Measurements from ENCODE around the gene DLD. TPM values are rescaled to one million over a fixed set of nuclear protein-coding genes. Genes with fewer than 3 reads are reported as not detected.
"Not testable (repeated sequence)": the region's sequence is repeated elsewhere in the genome, so short reads cannot be mapped to it uniquely, and the experiment has no call there.

The DLD gene
- total RNA-seq, 1 experiment from 2014 or later = 88.8 TPM

DNA sequence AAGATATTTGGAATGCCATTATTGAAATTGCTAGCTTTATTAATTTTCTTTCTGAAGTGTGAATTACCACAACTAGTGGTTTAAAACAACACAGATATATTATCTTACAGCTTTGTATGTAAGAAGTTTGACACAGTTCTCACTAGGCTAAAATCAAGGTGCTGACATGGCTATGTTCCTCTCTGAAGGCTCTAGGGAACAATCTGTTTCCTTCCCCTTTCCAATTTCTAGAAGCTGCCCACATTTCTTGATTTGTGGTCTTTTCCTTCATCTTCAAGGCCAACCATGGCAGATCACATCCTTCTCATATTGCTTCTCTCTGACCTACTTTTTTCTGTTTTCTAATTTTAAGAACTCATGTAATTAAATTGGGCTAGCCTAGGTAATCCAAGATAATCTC lies 44.7 kb upstream of the DLD start:
- in situ Hi-C loops (cut with HindIII; ENCODE audit: low pct_unique_long_range_greater_than_20kb, low sequenced_read_pairs) = no loop called here
- POLR2A ChIA-PET = interaction anchor here (0.5 kb wide), 1 partner anchor 32 kb away, joined by 6 read pairs; no protein-coding TSS in a partner anchor
- H3K27ac ChIP-seq (ENCODE audit: low read length) = no peak overlapping the region
- BruUV-seq (replicated peaks) = no TSS peak
- intact Hi-C loops (cut with micrococcal nuclease; ENCODE audit: unreplicated experiment) = no loop called here
- no peaks in the 10 kb centered on the region for H3K27me3 ChIP-seq (ENCODE audit: control insufficient read depth, insufficient read depth, low read length)
- no peak for TF ChIP-seq POLR2AphosphoS5 (IDR thresholded peaks at IDR 0.05; ENCODE audit: low read depth, low read length)
- no peak for TF ChIP-seq TCF7L2 (IDR thresholded peaks at IDR 0.05; ENCODE audit: low read depth, low read length)
- TF ChIP-seq, protein P1, sequence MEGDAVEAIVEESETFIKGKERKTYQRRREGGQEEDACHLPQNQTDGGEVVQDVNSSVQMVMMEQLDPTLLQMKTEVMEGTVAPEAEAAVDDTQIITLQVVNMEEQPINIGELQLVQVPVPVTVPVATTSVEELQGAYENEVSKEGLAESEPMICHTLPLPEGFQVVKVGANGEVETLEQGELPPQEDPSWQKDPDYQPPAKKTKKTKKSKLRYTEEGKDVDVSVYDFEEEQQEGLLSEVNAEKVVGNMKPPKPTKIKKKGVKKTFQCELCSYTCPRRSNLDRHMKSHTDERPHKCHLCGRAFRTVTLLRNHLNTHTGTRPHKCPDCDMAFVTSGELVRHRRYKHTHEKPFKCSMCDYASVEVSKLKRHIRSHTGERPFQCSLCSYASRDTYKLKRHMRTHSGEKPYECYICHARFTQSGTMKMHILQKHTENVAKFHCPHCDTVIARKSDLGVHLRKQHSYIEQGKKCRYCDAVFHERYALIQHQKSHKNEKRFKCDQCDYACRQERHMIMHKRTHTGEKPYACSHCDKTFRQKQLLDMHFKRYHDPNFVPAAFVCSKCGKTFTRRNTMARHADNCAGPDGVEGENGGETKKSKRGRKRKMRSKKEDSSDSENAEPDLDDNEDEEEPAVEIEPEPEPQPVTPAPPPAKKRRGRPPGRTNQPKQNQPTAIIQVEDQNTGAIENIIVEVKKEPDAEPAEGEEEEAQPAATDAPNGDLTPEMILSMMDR (IDR thresholded peaks at IDR 0.05) = no peak
- TF ChIP-seq, protein P2, sequence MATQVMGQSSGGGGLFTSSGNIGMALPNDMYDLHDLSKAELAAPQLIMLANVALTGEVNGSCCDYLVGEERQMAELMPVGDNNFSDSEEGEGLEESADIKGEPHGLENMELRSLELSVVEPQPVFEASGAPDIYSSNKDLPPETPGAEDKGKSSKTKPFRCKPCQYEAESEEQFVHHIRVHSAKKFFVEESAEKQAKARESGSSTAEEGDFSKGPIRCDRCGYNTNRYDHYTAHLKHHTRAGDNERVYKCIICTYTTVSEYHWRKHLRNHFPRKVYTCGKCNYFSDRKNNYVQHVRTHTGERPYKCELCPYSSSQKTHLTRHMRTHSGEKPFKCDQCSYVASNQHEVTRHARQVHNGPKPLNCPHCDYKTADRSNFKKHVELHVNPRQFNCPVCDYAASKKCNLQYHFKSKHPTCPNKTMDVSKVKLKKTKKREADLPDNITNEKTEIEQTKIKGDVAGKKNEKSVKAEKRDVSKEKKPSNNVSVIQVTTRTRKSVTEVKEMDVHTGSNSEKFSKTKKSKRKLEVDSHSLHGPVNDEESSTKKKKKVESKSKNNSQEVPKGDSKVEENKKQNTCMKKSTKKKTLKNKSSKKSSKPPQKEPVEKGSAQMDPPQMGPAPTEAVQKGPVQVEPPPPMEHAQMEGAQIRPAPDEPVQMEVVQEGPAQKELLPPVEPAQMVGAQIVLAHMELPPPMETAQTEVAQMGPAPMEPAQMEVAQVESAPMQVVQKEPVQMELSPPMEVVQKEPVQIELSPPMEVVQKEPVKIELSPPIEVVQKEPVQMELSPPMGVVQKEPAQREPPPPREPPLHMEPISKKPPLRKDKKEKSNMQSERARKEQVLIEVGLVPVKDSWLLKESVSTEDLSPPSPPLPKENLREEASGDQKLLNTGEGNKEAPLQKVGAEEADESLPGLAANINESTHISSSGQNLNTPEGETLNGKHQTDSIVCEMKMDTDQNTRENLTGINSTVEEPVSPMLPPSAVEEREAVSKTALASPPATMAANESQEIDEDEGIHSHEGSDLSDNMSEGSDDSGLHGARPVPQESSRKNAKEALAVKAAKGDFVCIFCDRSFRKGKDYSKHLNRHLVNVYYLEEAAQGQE (IDR thresholded peaks at IDR 0.05; ENCODE audit: insufficient read depth in 1 of 2, low read depth in 2 of 2, low read length in 1 of 2) = no peak
- no peak for TF ChIP-seq SIN3A (IDR thresholded peaks at IDR 0.05; ENCODE audit: borderline replicate concordance, insufficient read depth, low read depth, low read length)
- H3K4me1 ChIP-seq (ENCODE audit: control insufficient read depth, insufficient read depth, low read length) = no peaks in the 10 kb centered on the region
- CTCF ChIA-PET = no interaction called here
- no peak for ATAC-seq
- no peaks in the 10 kb centered on the region for H3K9me3 ChIP-seq (ENCODE audit: control insufficient read depth, insufficient read depth, low read depth, low read length)
- no peaks in the 10 kb centered on the region for H3K36me3 ChIP-seq (ENCODE audit: control insufficient read depth, insufficient read depth, low read length)
- no peak overlapping the region for H3K4me3 ChIP-seq (ENCODE audit: low read depth in 2 of 2, low read length in 2 of 2)
- no peak for DNase-seq (ENCODE audit: low read depth, low spot score)

DNA sequence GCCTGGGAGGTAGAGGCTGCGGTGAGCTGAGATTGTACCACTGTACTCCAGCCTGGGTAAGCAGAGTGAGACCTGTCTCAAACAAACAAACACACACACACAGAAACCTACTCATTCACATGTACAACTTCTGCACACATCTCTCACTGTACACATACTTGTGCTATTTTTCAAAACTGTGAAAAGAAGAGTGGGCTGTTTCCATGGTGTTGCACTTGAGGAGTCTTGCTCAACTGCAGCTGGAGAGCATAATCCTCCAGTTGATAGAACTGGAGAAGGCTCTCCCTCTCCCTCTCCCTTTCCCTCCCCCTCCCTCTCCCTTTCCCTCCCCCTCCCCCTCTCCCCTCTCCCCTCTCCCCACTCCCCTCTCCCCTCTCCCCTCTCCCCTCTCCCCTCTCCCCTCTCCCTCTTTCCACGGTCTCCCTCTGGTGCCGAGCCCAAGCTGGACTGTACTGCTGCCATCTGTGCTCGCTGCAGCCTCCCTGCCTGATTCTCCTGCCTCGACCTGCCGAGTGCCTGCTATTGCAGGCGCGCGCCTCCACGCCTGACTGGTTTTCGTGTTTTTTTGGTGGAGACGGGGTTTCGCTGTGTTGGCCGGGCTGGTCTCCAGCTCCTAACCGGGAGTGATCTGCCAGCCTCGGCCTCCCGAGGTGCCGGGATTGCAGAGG lies 43.7 kb upstream of the DLD start:
- ChIA-PET CTCF (no interaction called here), POLR2A (no interaction called here)
- DNase-seq (ENCODE audit: low read depth, low spot score) (no peak), ATAC-seq (no peak)
- TF ChIP-seq SIN3A (IDR thresholded peaks at IDR 0.05; ENCODE audit: borderline replicate concordance, insufficient read depth, low read depth, low read length) (no peak), TCF7L2 (IDR thresholded peaks at IDR 0.05; ENCODE audit: low read depth, low read length) (no peak), POLR2AphosphoS5 (IDR thresholded peaks at IDR 0.05; ENCODE audit: low read depth, low read length) (no peak)
- TF ChIP-seq, protein P1 (IDR thresholded peaks at IDR 0.05) = no peak
- TF ChIP-seq, protein P2 (IDR thresholded peaks at IDR 0.05; ENCODE audit: insufficient read depth in 1 of 2, low read depth in 2 of 2, low read length in 1 of 2) = no peak
- in situ Hi-C loops (cut with HindIII; ENCODE audit: low pct_unique_long_range_greater_than_20kb, low sequenced_read_pairs) = no loop called here
- no peaks in the 10 kb centered on the region for H3K4me1 ChIP-seq (ENCODE audit: control insufficient read depth, insufficient read depth, low read length)
- no peak overlapping the region for H3K27ac ChIP-seq (ENCODE audit: low read length)
- BruUV-seq (replicated peaks) = no TSS peak
- no peaks in the 10 kb centered on the region for H3K36me3 ChIP-seq (ENCODE audit: control insufficient read depth, insufficient read depth, low read length)
- H3K4me3 ChIP-seq (ENCODE audit: low read depth in 2 of 2, low read length in 2 of 2) = no peak overlapping the region
- no peaks in the 10 kb centered on the region for H3K9me3 ChIP-seq (ENCODE audit: control insufficient read depth, insufficient read depth, low read depth, low read length)
- intact Hi-C loops (cut with micrococcal nuclease; ENCODE audit: unreplicated experiment) = no loop called here
- H3K27me3 ChIP-seq (ENCODE audit: control insufficient read depth, insufficient read depth, low read length) = peaks cover 5% of the 10 kb centered on the region; the same call in 1 of the 2 replicates

GRCh38 chr7:107847836-107848175 lies 43.2 kb upstream of the DLD start:
- CTCF ChIA-PET; intact Hi-C loops (cut with micrococcal nuclease; ENCODE audit: unreplicated experiment); H3K4me1 ChIP-seq (ENCODE audit: control insufficient read depth, insufficient read depth, low read length); H3K4me3 ChIP-seq (ENCODE audit: low read depth in 2 of 2, low read length in 2 of 2); ATAC-seq; H3K36me3 ChIP-seq (ENCODE audit: control insufficient read depth, insufficient read depth, low read length); H3K9me3 ChIP-seq (ENCODE audit: control insufficient read depth, insufficient read depth, low read depth, low read length); H3K27ac ChIP-seq (ENCODE audit: low read length); H3K27me3 ChIP-seq (ENCODE audit: control insufficient read depth, insufficient read depth, low read length); in situ Hi-C loops (cut with HindIII; ENCODE audit: low pct_unique_long_range_greater_than_20kb, low sequenced_read_pairs); POLR2A ChIA-PET; DNase-seq (ENCODE audit: low read depth, low spot score); BruUV-seq (replicated peaks): not testable (repeated sequence)
